ENCODE data around the gene PRUNE2.

Gene PRUNE2

GRCh38 chr9:76609285-76610010, 296.5 kb downstream of the PRUNE2 start:
- DNase-seq (ENCODE audit: extremely low spot score), result no peak
- ChIA-PET POLR2A (no interaction called here), CTCF (interaction anchor here (1.9 to 3.1 kb wide), 2 partner anchors 10 to 17 kb away, joined by 10 to 11 read pairs; no protein-coding TSS in a partner anchor)
- no peak for TF ChIP-seq CTCF (IDR thresholded peaks at IDR 0.05; ENCODE audit: control extremely low read depth, extremely low read depth, low read depth, missing control alignments)

DNA sequence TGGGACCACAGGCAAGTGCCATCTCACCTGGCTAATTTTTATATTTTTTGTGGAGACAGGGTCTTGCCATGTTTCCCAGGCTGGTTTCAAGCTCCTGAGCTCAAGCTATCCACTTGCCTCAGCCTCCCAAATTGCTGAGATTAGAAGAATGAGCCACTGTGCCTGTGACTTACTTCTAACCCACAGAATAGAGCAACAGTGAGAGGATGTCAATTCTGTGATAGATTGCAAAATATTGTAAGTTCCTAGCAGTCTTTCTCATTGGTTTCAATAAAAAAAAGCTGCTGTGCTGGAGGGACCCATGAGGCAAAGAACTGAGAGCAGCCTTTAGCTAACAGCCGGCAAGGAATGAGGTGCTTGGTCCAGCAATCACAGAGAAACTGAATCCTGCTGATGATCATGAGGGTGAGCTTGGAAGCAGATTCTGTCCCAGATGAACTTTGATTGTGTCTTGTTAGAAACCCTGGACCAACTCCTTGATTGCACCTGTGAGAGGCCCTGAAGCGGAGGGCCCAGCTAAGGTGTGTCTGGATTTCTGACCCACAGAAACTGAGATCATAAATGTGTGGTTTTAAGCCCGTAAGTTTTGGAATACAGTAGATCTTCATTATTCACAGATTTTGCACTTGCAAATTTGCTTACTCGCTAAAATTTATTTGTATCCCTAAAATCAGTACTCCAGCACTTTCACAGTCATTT, 297.2 kb downstream of the PRUNE2 start:
- DNase-seq (ENCODE audit: extremely low spot score), result no peak
- ChIA-PET CTCF (interaction anchor here (1.5 to 3.1 kb wide), 3 partner anchors 11 to 17 kb away, joined by 4 to 11 read pairs (median 10); no protein-coding TSS in a partner anchor), POLR2A (no interaction called here)
- TF ChIP-seq CTCF (IDR thresholded peaks at IDR 0.05; ENCODE audit: control extremely low read depth, extremely low read depth, low read depth, missing control alignments), result no peak

DNA sequence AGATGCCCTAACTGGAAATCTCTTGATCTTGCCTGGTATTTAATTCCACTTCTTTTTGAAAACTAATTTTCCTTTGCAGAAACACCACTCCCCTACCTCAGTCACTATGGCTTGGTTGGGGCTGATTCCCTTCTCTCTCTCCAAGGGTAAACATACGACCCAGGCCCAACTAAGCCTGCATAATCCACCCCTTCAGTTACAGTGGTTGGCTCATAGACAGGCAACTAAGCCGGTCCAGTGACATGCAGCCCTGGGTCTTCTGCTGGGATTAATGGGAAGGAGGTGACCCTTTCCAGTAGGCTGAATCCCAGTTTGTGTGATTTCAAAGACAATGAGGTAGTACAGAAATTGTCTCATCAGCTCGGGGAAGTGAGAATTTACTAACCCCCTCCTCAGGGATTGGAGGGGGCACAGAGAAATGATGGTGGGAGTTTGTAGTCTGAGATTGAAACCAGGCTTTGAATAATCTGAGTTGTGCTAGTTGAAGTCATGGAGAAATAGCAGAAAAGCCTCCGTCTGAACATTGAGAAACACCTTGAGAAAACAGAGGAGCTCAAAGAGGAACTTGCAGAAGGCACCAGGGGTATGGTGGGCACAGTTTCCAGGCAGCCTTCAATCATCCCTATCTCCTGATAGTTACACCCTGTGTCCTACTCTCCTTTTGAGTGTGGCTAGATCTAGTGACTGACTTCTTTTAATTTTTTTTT, 298.0 kb downstream of the PRUNE2 start:
- DNase-seq (ENCODE audit: extremely low spot score), result no peak
- ChIA-PET POLR2A (no interaction called here), CTCF (interaction anchor here (1.4 to 3.1 kb wide), 3 partner anchors 10 to 16 kb away, joined by 4 to 11 read pairs (median 4); no protein-coding TSS in a partner anchor)
- no peak for TF ChIP-seq CTCF (IDR thresholded peaks at IDR 0.05; ENCODE audit: control extremely low read depth, extremely low read depth, low read depth, missing control alignments)

GRCh38 chr9:76605321-76605900, 300.5 kb downstream of the PRUNE2 start:
- TF ChIP-seq CTCF (IDR thresholded peaks at IDR 0.05; ENCODE audit: control extremely low read depth, extremely low read depth, low read depth, missing control alignments), result no peak
- CTCF ChIA-PET, result interaction anchor here (1.0 to 1.8 kb wide), 4 partner anchors 9 to 53 kb away, joined by 3 to 5 read pairs (median 4); no protein-coding TSS in a partner anchor
- POLR2A ChIA-PET, result no interaction called here
- DNase-seq (ENCODE audit: extremely low spot score), result peak; percentile 45

- ChIA-PET POLR2A (no interaction called here), CTCF (interaction anchor here (1.0 to 2.0 kb wide), 4 partner anchors 12 to 125 kb away, joined by 4 to 8 read pairs (median 5); no protein-coding TSS in a partner anchor)
- TF ChIP-seq CTCF (IDR thresholded peaks at IDR 0.05; ENCODE audit: control extremely low read depth, extremely low read depth, low read depth, missing control alignments), result no peak
- DNase-seq (ENCODE audit: extremely low spot score), result no peak
Observed at GRCh38 chr9:76603931-76604570, 301.9 kb downstream of the PRUNE2 start.

Data from GM10248 (cell line).